Measurements from ENCODE around the gene SYT5.
A peak's percentile ranks its signal among the peaks of the same experiment; 100 is the strongest.
"Not testable (repeated sequence)": the region's sequence is repeated elsewhere in the genome, so short reads cannot be mapped to it uniquely, and the experiment has no call there.

The SYT5 gene

GRCh38 chr19:55179606-55180484 lies at the start of gene SYT5:
Gene SYT5 (minus strand): TSS chr19:55180289. CDS start chr19:55179041, 1,248 bp downstream.
- no peak for DNase-seq

GRCh38 chr19:55229789-55230182 lies 49.7 kb upstream of the SYT5 start:
- no peak for DNase-seq

DNA sequence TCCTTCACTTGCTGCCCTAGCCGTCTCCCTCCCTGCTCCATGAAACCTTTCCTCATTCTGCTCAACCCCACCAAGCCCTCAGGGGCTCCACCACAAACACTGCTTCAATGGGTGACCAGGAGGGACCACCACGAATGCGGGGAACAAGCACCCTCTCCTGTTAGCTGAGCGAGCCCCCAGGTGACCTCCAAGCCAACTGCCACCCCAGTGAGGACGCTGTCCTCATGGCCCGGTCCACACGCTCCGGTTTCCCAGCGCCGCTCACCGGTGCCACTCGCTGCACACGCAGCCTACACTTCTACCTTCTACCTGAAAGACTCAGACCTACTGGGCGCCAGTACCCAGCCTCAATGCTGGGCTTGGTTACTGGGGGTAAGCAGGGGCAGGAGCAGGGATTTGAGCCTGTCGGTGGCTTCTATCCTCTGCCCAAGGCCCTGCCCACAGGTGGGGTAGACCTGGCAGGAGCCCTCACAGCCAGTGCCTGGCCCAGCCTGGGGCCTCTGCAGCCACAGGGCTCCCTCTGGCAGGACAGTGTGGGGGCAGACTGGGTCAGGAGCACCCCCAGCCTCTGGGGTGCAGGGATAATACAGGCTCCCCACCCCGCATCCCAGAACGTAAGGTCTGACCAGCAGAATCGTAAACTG lies 49.2 kb upstream of the SYT5 start:
- DNase-seq: no peak

DNA sequence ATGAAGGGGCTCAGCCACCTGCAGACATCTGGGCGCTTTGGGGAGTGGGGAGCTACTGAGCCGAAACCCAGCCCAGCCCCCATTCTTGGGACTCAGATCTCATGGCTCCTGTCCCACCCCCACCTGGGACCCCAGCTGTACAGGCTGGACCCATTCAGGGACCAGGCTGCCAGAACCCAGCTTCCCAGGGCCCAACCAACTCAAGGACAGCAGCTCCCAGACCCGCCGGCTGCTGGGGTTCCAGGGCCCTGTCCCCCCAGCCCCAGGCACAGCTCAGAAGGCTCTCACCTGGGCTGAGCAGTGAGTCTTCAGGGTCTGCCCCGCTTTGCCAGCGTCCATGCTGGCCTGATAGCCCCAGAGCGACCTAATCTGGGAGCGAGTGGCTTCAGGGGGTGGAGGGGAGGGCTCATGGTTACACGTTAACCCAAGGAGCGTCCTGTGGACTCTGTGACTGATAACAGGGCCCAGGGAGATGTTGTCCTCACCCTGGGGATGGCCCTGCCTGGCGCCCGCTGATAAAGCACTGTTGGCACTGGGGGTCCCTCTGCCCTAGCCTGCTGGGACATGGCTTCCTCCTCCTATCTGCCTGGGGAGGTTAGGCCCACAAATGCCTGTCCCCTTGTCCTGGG lies 48.4 kb upstream of the SYT5 start, which contains the start of gene TMEM86B:
TSS of gene TMEM86B (minus strand) at position 361 of the 629 bp plus-strand sequence. CDS start at position 339, 22 bp downstream.
- DNase-seq: no peak

DNA sequence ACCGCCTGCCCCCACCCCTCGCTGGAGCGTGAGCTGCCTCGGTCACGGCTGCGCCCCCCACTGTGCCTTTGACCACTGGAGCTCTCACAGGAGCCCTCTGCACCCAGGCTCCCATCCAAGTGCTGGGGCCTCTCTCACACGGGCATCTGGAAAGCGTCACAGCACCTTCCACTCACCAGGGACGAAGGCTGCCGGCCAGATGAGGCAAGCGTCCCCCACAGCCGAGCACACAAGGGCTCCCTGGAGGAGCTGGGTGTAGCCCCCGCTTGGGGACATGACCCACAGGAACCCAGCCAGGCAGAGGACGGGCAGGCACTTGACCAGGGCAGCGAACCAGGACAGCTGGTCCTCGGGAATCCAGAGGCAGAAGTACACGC lies 47.9 kb upstream of the SYT5 start:
- no peak for DNase-seq

DNA sequence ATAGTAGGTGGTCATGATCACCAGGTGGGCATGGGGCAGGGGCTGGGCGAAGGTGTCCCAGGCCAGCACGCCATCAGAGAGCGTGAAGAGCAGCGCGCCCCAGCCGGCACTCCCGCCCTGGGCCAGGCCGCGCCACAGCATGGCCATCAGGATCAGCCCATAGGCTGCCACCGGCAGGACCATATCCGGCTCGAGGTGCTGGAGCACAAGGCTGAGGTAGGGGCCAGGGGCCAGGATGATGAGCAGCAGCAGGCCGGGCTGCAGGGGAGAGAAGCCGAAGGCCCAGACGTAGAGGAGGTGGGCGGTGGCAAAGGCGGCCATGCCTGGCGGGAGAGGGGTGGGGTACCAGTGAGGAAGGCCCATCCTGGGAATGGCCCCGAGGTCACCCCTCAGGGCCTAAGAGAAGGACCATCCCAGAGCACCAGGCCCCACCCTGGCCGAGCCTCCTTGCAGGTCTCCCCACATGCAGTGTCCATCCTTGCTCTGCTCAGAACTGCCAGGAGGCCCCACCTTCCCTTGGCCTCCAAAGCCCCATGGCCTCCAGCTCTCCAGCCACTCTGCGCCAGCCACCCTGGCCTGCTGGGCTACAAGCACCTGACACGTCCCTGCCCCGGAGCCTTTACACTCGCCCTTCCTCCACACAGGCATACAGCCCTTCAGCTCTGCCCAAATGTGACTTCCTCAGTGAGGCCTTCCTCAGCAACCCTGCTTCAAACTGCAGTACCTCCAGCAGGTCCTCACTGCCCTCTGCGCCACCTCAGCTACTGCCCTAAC lies 47.3 kb upstream of the SYT5 start:
- no peak for DNase-seq

GRCh38 chr19:55226788-55227187 lies 46.7 kb upstream of the SYT5 start:
- DNase-seq: no peak

DNA sequence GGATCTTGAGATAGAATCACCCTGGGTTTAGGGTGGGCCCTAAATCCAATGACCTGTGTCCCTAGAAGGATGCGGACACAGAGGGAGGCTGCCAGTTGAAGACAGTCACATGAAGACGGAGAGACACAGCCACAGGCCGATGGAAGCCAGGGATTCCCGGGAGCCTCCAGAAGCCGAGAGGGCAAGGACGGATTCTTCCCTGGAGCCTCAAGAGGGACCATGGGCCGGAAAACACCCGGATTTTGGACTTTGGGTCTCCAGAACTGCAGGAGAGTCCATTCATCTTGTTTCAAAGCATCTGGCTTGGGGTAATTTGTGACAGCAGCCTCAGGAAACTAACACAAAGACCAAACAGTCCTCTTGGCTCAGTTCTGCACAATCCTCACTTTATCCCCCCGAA lies 46.2 kb upstream of the SYT5 start:
- DNase-seq: no peak

- DNase-seq: no peak
Observed at GRCh38 chr19:55225415-55225958, 45.4 kb upstream of the SYT5 start.

- DNase-seq: not testable (repeated sequence)
Observed at GRCh38 chr19:55224679-55225414, 44.8 kb upstream of the SYT5 start.

DNA sequence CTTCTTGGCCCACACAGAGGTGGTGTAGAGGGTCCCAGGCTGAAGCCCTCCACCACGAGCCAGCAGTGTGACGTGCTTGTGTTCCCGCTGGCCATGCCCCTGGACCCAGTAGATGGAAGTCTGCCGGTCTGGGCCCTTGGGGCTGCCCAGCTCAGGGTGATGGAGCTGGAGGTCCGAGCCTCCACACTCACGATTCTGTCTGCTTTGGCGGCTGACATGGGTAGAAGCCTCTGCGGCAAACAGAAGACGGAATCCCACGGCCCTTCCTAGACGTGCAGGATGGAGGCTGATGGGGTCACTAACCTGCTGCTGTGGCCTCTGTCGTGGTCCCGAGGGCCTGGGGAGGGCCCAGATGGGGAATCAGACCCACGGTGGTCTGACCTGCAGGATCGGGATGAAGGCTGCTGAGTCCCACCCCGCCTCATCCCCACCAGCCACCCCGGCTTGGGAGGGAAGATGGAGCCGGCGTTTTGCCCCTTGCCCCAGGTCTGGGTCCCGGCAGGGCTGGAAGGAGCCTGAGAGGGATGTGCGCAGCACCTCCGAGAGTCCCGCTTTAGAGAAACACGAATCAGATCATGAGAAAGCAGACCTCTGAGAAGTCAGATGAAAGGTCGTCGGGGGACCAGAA lies 44.1 kb upstream of the SYT5 start:
- DNase-seq: no peak

DNA sequence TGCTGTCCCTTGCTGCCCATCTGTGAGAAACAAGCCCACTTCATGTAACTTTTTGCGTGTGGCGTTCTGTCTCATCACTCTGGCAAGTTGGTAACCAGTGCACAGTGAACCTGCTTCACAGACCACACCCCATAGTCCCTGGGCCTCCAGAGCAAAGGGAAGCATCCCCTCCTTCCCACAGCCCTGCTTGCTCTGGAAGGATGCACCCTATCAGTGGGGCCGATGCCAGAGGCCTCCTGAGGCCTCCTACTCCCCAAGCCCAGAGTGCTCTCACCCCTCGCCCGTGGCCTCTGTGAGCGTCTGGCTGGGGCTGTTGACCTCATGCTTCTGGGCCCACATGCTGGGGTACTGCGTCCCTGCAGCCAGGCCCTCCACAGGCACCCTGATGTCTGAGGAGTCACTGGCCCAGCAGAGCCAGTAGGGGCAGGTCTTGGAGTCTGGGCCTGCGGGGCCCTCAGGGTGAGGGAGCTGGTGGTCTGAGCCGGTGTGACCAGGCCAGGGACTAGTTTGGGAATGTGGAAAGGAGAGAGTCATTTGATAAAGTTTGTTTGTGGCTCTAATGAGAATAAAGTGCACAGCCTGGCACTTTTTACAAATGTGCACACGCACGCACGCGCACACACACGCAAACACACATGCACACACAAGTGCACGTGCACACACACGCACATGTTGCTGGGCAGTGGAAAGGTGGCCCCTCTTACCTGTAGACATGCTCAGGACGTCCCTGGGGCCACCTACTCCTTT lies 43.4 kb upstream of the SYT5 start:
- no peak for DNase-seq

DNA sequence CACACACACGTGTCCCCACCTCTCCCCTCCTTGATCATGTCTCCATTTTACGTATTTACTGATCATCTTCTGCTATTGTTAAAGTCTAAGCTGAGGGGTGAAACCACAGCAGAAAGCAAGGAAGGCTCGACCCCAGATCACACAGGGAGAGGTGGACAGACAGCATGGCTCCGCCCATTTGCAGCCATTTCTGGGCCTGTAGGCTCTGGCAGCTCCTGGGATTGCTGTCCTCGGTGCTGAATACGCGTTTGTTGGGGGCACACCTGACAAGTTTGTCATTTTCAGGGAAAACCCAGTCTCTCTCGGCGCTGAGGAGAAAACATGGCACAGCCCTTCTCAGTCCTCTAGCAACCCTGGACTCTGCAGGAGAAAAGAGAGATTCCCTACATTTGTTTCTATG lies 40.4 kb upstream of the SYT5 start:
- no peak for DNase-seq

GRCh38 chr19:55216461-55217198 lies 36.5 kb upstream of the SYT5 start:
- peak; percentile 84 for DNase-seq

- DNase-seq: no peak
Observed at GRCh38 chr19:55213547-55213946, 33.5 kb upstream of the SYT5 start.

- no peak for DNase-seq
Observed at GRCh38 chr19:55212447-55212846, 32.4 kb upstream of the SYT5 start.

DNA sequence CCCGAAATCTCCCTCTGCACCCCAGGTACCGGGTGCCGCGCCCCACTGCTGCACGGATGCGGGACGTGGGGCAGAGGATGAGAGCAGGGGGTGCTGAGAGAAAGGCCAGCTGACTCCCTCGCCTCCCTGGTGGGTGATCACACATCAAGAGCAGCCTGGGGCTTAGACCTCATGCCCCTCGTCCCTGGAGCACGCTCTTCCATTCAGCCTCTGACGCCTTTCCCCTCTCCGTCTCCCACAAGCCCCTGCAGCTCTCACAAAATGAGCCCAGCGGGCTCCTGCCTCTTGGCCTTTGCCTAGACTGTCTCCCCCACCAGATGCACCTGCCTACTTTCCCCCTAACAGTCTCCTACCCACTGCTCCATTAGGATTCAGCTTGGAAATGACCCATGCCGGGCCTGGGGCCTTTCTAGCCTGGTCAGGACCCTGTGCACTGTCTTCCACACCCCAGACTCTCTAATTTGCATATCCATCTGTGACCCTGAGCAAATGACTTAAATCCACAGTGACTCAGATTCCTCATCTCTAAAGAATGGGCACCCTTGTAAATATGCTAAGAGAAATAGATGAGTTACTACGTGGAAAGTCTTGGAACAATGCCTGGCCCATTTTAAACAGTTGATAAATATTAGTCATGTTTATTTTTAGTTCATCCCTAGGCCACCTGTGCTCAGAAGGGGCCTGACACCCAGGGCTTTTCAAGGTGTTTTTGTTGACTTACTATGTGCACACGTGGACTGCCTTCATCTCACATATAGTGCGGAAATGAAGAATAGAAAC lies 29.8 kb upstream of the SYT5 start:
- no peak for DNase-seq

- DNase-seq: peak; percentile 97
Observed at GRCh38 chr19:55208880-55209692, 29.0 kb upstream of the SYT5 start, which contains the start of gene PTPRH. Gene PTPRH (minus strand): TSS chr19:55209501. CDS start chr19:55209433, 68 bp downstream.
